CD4-positive, alpha-beta T cell treated with Interleukin-2 at 100 ng/mL for 4 hours (primary cell): Measurements from ENCODE around the gene GOLGA8O.
A peak's percentile ranks its signal among the peaks of the same experiment; 100 is the strongest.
"Not testable (repeated sequence)": the region's sequence is repeated elsewhere in the genome, so short reads cannot be mapped to it uniquely, and the experiment has no call there.

Source experiments
- DNase-seq: peaks from one replicate; pipeline ENCODE4 v3.0.0-alpha.2; 2020; ENCODE audit warnings: low spot score

Gene GOLGA8O, protein sequence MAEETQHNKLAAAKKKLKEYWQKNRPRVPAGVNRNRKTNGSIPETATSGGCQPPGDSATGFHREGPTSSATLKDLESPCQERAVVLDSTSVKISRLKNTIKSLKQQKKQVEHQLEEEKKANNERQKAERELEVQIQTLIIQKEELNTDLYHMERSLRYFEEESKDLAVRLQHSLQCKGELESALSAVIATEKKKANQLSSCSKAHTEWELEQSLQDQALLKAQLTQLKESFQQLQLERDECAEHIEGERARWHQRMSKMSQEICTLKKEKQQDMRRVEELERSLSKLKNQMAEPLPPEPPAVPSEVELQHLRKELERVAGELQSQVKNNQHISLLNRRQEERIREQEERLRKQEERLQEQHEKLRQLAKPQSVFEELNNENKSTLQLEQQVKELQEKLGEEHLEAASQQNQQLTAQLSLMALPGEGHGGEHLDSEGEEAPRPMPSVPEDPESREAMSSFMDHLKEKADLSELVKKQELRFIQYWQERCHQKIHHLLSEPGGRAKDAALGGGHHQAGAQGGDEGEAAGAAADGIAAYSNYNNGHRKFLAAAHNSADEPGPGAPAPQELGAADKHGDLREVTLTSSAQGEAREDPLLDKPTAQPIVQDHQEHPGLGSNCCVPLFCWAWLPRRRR

DNA sequence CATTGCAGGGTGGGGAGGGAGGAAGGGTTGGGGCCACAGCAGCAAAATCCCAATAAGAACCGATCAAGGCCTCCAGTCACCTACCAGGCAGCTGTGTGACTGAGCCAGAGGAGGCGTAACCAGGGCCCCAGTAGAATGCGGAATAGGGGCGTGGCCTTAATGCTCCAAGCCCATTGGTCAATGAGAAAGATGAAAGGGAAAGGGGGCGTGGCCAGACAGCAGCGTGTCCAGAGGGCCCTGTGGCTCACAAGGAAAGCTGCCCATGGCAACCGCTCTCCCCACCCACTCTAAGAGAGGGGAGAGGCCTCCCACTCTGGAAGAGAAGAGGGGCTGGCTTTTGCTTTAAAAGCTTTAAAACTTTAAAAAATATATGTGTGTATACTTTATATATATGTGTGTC, at the start of gene GOLGA8O:
GOLGA8O (minus strand) TSS at position 101 of the 400 bp plus-strand sequence; CDS start at position 3, 98 bp downstream.
- not testable (repeated sequence) for DNase-seq

DNA sequence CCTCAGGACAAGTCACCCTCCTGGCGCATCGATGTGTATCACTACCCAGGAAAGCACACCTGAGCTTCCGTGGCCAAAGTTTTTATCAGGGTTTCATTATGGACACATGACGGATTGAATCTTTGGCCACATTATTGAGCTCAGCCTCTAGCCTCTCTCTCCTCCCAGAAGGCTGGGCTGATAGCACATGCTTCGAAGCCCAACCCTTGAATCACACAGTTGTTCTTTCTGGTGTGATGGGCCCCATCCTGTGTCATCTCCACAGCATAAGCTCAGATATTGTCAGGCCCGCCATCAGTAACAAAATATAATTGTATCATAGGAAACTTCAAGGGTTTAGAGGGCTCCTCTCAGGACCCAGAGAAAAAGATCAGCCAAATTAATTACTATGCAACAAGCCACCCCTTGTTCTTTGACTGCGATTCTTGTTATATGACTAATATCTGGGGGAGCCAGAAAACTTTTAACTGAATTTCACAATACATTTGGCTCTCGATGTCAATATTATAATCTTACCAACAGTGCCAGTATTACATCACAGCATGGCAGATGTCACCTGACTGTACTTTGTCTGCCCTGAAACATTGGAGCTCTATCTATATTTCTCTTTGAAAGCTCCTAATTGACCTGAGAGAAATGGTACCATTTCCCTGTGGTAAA, 48.8 kb upstream of the GOLGA8O start:
- DNase-seq, result not testable (repeated sequence)

DNA sequence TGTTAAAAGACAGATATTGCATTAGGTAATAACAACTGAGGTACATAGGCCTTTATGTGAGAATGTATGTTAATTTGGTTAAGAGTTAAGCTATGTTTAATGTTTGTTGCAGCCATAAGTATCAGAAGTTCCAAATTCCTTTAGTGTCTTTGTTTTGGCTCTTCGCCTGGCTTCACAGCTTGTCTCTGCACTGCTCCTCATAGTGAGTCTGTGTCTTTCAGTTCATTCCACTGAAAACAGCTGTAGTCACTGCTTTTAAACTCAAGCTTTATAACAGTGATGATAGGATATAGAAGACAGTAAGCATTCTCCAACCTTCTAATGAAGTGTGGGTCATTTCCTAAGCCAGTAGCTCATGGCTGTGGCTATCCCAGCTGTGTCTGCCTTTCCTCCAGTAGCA, 47.5 kb upstream of the GOLGA8O start:
- DNase-seq, result not testable (repeated sequence)

DNA sequence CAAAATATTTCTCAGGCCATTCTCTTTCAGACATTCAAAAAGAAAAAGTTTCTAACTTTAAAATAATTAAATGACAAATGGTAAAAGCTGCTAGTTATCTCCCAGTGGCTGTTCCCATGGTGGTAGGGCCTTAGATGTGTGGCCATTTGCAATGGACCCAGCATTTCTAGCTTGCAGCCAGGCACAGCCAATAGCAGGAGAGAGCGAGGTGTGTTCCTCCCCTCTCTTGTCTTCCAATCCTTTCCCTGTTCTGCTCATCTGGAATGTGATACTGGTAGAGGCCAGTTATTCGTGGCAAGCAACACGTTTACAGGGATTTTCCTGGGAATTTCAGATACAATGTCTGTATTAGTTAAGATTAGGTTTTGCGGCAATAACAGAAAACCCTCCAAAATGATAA, 37.3 kb upstream of the GOLGA8O start:
- DNase-seq, result not testable (repeated sequence)

DNA sequence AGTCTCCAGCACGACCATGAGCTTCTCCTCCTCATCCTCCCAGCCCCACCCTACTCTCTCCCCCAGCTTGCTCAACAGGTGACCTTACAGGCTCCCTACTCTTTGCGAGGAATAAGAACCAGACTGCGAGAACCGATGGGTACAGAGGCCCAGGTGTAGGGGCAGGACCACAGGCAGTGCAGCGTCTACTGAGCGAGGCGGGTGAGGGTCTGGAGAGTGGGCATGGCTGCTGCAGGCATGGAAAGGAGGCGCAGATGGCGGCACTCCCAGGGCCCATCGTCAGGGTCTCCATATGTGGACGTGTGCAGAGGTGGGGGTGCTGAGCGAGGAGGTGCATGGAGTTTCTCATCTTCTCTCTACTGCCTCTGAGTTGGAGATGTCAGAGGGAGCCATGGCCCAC, 31.0 kb upstream of the GOLGA8O start:
- DNase-seq, result not testable (repeated sequence)

DNA sequence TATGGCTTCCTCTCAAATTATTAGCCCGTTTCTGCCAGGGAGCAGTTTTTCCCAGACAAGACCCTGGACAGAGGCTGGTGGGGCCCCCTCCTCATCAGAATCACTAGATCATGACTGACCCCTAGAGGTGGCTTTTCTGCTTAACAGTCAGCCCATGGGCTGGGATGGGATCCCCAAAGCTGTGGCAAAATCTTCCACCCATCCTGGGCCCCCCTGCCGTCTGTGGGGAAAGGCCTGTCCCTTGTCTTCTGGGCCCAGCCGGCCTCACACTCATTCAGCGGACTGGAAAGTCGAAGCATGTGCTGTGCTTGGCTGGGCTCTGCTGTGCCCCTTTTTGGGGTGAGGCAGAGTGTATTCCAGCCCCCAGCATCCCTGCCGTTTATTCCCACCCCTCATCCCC, 27.9 kb upstream of the GOLGA8O start:
- DNase-seq, result not testable (repeated sequence)

DNA sequence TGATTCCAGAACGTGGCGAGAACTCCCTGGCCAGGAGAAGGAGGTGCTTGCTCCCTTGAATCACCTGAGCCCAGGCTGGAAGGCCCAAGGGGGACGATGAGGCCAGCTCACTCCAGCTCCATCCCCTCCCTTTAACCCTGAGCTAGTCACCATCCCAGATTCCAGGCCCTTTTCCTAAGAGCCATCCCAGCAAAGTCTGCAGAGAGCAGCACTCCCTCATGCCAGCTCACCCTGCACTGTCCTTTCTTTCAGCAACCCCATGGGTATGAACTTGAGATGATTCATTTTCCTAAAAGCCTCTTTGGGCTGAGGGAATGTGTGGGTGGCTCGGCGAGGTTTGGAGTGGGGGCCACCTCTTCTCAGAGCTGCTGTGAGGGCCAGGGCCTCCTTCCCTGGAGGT, 26.2 kb upstream of the GOLGA8O start:
- not testable (repeated sequence) for DNase-seq

DNA sequence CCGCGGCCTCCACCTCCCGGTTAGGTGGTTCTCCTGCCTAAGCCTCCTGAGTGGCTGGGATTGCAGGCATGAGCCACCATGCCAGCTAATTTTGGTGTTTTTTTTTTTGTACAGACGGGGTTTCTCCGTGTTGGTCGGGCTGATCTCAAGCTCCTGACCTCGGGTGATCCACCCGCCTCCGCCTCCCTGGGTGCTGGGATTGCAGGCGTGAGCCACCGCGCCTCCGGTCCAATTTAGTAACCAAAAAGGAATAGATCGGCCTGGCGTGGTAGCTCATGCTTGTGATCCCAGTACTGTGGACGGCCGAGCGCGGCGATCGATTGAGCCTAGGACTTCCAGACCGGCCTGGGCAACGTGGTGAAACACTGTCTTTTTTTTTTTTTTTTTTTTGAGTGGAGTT, 12.6 kb upstream of the GOLGA8O start:
- not testable (repeated sequence) for DNase-seq

DNA sequence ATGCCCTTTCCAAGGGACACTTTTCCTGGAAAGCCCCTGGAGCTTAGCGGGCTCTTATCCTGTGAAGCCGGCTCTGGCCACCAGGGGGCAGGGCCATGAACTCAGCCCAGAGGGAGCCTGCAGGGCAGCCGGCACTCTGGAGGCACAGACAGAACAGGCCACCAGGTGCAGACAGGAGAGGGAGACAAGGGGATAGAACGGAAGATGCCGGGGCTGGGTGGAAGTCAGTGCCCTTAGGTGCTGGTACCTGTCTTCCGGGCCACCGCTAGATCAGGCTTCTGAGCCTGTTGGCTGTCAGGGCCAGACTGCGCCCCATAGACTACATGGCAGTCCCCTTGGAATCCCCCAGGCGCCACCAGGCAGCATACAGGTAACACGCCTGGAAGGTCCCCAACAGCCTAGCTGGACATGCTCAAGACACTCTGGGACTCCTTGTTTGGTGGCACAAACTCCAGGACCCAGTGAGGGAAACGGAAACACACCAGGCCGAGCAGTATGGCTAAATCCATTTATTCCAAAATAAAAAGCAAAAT, 14.9 kb downstream of the GOLGA8O start:
- DNase-seq, result not testable (repeated sequence)

DNA sequence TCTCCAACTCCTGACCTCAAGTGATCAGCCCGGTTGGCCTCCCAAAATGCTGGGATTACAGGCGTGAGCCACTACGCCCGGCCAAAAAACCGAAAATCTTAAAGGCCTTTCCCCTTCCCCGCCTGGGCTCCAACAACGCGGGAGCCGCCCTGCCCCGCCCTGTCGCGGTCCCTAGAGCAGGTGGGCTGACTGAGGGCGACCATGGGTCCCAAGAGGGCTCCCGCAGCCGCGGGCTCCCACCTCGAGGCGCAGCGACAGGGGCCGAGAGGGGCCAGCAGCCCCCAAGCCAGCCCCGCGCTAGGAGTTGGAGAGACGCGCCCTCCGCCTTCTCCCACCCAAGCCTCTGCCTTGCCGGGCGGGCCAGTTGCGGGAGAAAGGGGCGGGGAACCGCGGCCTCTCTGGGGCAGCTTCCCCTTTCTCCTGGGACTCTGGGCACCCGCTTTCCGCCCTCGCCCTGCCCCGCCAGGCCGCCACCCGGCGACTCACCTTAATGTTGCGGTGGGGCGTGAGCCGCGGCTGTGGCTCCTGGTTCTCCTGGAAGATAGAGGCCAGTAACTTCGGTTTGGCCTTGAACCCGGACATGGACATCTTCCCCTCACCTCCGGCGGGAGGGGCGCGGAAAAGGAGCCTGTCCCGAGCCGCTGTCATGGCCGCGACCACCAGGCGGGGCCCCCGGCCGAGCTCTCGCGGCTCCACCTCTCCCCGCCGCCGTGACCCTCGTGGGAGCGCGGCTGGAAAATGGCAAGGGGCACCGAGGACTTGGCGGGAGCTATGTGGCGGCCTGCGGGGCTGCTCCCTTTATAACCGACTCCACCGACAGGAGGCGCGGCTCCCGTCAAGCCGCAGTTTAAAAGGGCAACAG, 21.1 kb downstream of the GOLGA8O start:
- DNase-seq, result not testable (repeated sequence)

DNA sequence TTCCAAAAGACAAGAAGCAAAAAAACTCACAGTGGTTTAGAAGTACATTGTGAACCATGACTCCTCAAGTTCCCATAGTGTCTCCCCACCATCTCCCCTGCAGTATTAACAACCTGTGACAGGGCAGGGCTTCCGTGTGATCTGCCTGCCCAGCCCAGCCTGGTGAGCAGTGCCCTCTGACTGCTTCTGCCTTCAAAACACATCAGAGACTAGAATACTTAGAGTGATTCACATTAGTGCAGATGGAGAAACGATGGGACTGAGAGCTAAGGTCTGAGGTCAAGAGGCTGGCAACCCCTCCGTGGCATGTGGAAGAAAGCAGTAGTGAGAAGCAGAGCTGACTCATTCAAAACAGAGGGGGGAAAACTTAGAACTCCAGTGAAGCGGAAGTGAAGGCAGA, 27.8 kb downstream of the GOLGA8O start:
- DNase-seq, result not testable (repeated sequence)

DNA sequence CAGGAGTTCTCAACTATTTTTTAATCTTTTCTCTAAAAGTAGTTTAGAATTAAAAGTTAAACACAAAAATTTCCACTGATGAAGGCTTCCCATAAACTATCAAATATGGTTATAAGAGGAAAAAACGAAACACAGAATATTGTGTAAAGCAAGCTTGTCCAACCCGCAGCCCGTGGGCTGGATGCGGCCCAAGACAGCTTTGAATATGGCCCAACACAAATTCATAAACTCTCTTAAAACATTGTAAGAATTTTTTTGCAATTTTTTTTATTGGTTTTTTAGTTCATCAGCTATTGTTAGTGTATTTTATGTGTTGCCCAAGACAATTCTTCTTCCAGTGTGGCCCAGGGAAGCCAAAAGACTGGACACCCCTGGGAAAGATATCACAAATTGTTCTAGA, 28.9 kb downstream of the GOLGA8O start:
- DNase-seq, result not testable (repeated sequence)

DNA sequence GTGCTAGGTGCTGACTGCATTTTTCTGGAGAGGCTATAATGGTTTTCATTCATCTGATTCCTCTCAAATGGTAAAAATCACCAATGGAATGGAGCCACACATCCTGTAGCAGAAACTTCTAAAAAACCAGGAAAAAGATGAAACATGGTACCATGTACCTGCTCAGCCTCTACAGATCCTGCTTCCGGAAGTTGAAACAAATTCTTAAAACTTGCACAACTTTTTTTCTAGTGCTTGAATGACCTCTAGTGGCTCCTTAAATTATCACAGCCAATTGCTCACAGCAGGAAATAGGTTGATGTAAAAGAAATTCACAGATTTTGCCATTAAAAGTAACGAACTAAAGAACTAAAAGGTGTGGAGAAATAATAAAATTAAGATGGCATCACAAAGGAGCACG, 47.5 kb downstream of the GOLGA8O start:
- DNase-seq, result peak; percentile 23

DNA sequence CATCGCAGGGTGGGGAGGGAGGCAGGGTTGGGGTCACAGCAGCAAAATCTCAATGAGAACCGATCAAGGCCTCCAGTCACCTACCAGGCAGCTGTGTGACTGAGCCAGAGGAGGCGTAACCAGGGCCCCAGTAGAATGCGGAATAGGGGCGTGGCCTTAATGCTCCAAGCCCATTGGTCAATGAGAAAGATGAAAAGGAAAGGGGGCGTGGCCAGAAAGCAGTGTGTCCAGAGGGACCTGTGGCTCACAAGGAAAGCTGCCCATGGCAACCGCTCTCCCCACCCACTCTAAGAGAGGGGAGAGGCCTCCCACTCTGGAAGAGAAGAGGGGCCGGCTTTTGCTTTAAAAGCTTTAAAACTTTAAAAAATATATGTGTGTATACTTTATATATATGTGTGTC, 52.2 kb downstream of the GOLGA8O start, which contains the start of gene GOLGA8K:
GOLGA8K (minus strand) TSS at position 101 of the 400 bp plus-strand sequence; CDS start at position 3, 98 bp downstream.
- DNase-seq, result not testable (repeated sequence)

DNA sequence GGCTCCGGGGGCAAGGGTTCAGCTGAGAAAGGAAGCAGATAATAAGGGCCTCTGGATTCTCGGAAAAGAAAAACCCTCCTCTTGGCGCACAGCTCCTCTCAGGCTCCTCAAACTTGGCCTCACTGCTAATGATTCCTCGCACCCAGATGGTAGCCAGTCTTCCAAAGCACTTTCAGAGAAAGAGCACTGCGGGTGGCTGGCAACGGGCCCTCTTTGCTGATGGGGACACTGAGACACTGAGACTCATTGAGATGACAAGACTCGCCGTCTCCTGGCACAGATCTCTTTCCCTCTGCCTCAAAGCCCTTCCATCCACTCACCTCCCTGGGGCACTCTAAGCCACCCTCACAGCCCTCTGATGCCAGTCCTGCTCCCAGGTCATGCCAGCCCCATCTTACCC, 58.9 kb downstream of the GOLGA8O start:
- not testable (repeated sequence) for DNase-seq
